NCI-H1417 (cell line): Measurements from ENCODE around the gene RSL24D1.
A peak's percentile ranks its signal among the peaks of the same experiment; 100 is the strongest.

Source experiments
- DNase-seq, 3 experiments: peaks; one replicate each; lab custom pipeline; 2025; lab: John Stamatoyannopoulos, UW

RSL24D1 gene

GRCh38 chr15:55196458-55197361 is at the start of gene RSL24D1:
Gene RSL24D1 (minus strand): TSS chr15:55196941. CDS start chr15:55196890, 51 bp downstream.
- peak; percentile 89 to 97 (median 94) for DNase-seq

- no peak for DNase-seq
These were observed 48.3 kb upstream of the RSL24D1 start for GRCh38 chr15:55245059-55245458.

GRCh38 chr15:55241891-55242290 is 45.1 kb upstream of the RSL24D1 start:
- DNase-seq, result no peak

- DNase-seq, result no peak
These were observed 44.4 kb upstream of the RSL24D1 start for GRCh38 chr15:55241186-55241585.

- no peak for DNase-seq
These were observed 43.5 kb upstream of the RSL24D1 start for GRCh38 chr15:55240125-55240760.

- no peak for DNase-seq
These were observed 42.8 kb upstream of the RSL24D1 start for GRCh38 chr15:55239440-55240124.

- DNase-seq, result no peak
These were observed 42.1 kb upstream of the RSL24D1 start for GRCh38 chr15:55238877-55239276.

GRCh38 chr15:55237219-55238130 is 40.7 kb upstream of the RSL24D1 start:
- no peak for DNase-seq

- DNase-seq, result no peak
These were observed 38.9 kb upstream of the RSL24D1 start for GRCh38 chr15:55235546-55236036.

GRCh38 chr15:55234800-55235104 is 38.0 kb upstream of the RSL24D1 start:
- DNase-seq, result no peak

- no peak for DNase-seq
These were observed 37.5 kb upstream of the RSL24D1 start for GRCh38 chr15:55234104-55234799.

GRCh38 chr15:55231455-55231854 is 34.7 kb upstream of the RSL24D1 start:
- DNase-seq, result no peak

GRCh38 chr15:55230953-55231352 is 34.2 kb upstream of the RSL24D1 start:
- DNase-seq, result no peak

- DNase-seq, result no peak
These were observed 33.4 kb upstream of the RSL24D1 start for GRCh38 chr15:55230051-55230670.

GRCh38 chr15:55226127-55226526 is 29.4 kb upstream of the RSL24D1 start:
- DNase-seq, result no peak

- DNase-seq, result no peak
These were observed 28.2 kb upstream of the RSL24D1 start for GRCh38 chr15:55224892-55225291.

- no peak for DNase-seq
These were observed 25.8 kb upstream of the RSL24D1 start for GRCh38 chr15:55222588-55222987.

- DNase-seq, result no peak
These were observed 24.6 kb upstream of the RSL24D1 start for GRCh38 chr15:55221090-55222011.

- no peak for DNase-seq
These were observed 23.9 kb upstream of the RSL24D1 start for GRCh38 chr15:55220606-55221005.
